ENCODE data around the gene DPEP1. TPM values are rescaled to one million over a fixed set of nuclear protein-coding genes. Genes with fewer than 3 reads are reported as not detected.
A peak's percentile ranks its signal among the peaks of the same experiment; 100 is the strongest.

DPEP1 gene
- 1 to 10 TPM in 1 of 4 donors, not detected in 3; 1.1 TPM for total RNA-seq

GRCh38 chr16:89613231-89613953 lies at the start of gene DPEP1:
TSS of gene DPEP1 (plus strand) at chr16:89613642. CDS start at chr16:89630411, 16,769 bp downstream.
- no peak for TF ChIP-seq CTCF (IDR thresholded peaks at IDR 0.05)
- DNase-seq (ENCODE audit: low spot score), result no peak
- ATAC-seq (ENCODE audit: low FRiP score), result no peak

- TF ChIP-seq CTCF (IDR thresholded peaks at IDR 0.05), result no peak
- ATAC-seq (ENCODE audit: low FRiP score) (no peak), DNase-seq (ENCODE audit: low spot score) (no peak)
These were observed 48.8 kb upstream of the DPEP1 start for GRCh38 chr16:89564476-89565255.

DNA sequence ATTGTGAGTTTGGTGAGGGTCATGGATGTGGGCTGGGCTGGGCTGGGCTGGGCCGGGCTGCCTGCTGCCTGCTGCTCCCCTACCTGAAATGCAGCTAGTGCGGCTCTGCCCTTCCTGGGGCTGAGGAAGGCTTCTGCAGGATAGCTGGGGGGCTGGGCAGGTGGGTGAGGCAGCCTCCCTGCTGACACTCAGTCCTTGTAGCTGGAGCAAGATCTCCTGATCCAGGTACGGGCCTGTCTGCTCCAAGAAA lies 48.3 kb upstream of the DPEP1 start:
- ATAC-seq (ENCODE audit: low FRiP score), result no peak
- no peak for DNase-seq (ENCODE audit: low spot score)
- TF ChIP-seq CTCF (IDR thresholded peaks at IDR 0.05), result no peak

- peak; percentile 43 for ATAC-seq (ENCODE audit: low FRiP score)
- DNase-seq (ENCODE audit: low spot score), result no peak
- no peak for TF ChIP-seq CTCF (IDR thresholded peaks at IDR 0.05)
These were observed 47.7 kb upstream of the DPEP1 start for GRCh38 chr16:89565506-89566372.

DNA sequence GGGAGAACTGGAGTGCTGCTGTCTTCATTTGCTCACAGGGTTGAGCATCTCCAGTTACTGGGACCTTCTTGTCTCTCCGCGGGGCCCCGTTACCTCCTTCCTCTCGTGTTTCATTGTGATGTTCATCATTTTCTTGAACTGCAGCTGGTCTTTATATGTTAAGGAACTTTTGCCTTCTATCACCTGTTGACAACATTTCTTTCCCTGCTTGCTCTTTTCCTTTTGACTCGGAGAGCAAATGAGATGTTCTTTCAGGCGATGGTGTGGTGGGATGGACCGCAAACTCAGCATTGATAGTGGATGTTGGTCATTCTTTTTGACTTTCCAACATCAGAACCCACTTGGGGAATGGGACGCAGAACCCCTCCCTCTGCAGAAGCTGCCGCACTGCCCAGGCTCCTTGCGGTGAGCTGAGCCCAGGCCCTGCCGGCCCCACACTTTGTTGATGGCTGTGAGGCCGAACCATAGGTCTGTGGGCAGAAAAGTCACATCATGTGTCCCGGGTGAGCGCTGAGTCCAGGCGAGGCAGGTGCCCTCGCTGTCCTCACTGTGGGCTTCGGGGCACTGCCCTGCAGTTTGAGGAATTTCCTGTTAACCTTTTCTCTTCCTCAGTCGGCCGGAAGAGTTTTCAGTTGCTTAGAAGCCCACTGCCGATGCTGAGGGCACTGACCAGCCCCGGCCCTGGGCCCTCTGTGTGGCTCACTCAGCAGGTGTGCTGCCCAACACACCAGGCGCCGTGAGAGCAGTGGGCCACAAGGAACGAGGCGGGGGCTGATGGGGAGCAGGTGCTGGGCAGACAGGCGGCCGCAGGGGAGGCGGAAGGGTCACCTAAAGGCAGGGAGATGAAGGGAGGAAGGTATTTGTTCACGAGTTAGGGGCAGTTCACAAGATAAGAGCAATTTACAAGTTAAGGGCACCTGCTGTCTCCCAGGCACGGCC lies 45.5 kb upstream of the DPEP1 start:
- TF ChIP-seq CTCF (IDR thresholded peaks at IDR 0.05), result no peak
- ATAC-seq (ENCODE audit: low FRiP score) (no peak), DNase-seq (ENCODE audit: low spot score) (no peak)
